Measurements from ENCODE around the gene FOXS1.

Gene FOXS1

DNA sequence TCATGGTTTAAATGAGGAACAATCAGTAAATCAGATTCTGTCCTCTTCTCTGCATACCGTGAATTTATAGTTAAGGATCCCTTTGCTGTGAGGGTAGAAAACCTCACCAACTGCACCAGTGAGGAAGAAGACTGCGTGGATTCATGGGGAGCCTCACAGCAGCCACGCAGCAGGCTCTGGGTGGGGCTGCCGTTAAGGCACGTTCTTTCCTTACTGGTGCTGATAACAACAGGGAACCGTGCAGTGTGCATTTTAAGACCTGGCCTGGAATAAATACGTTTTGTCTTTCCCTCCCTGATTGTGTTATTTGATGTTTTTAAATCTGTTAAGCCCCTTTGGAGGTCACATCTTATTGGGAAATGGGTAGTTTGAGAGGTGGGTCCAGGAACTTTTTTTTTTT lies 43.9 kb downstream of the FOXS1 start:
- no peaks in the 10 kb centered on the region for H3K27me3 ChIP-seq (ENCODE audit: control insufficient read depth in 1 of 2, insufficient read depth in 2 of 2, low read length in 2 of 2)
- no peak overlapping the region for H3K9ac ChIP-seq (ENCODE audit: low read length)
- H3K4me1 ChIP-seq (ENCODE audit: insufficient read depth, low read length) = no peaks in the 10 kb centered on the region
- no peak overlapping the region for H3K4me3 ChIP-seq (ENCODE audit: low read depth in 1 of 2, low read length in 2 of 2)
- H3K27ac ChIP-seq (ENCODE audit: low read depth, low read length) = no peak overlapping the region
- H3K36me3 ChIP-seq (ENCODE audit: insufficient read depth, low read length) = no peaks in the 10 kb centered on the region
- H3K9me3 ChIP-seq (ENCODE audit: low read length) = no peaks in the 10 kb centered on the region

DNA sequence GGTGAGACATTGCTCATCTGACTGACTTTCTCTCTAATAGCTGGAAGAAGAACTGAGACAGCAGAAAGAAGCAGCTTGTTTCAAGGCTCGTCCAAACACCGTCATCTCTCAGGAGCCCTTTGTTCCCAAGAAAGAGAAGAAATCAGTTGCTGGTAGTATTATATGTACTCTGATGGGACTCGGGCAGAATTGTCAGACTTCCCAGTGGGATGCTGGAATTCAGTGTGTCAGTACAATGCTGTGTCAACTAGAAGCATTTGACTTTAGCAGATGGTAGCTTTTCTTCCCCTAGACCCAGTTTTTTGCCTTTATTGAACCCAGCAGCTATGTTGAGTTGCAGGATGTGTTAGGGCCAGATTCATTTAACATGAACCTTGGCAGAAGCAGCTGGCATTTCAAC lies 48.0 kb downstream of the FOXS1 start:
- H3K4me3 ChIP-seq (ENCODE audit: low read depth in 1 of 2, low read length in 2 of 2) = no peak overlapping the region
- no peak overlapping the region for H3K27ac ChIP-seq (ENCODE audit: low read depth, low read length)
- H3K27me3 ChIP-seq (ENCODE audit: control insufficient read depth in 1 of 2, insufficient read depth in 2 of 2, low read length in 2 of 2) = no peaks in the 10 kb centered on the region
- H3K9me3 ChIP-seq (ENCODE audit: low read length) = no peaks in the 10 kb centered on the region
- no peaks in the 10 kb centered on the region for H3K4me1 ChIP-seq (ENCODE audit: insufficient read depth, low read length)
- H3K36me3 ChIP-seq (ENCODE audit: insufficient read depth, low read length) = no peaks in the 10 kb centered on the region
- no peak overlapping the region for H3K9ac ChIP-seq (ENCODE audit: low read length)

Data from muscle layer of colon (tissue), 2 donors.